SU-DHL-6 (cell line): ENCODE data around the gene SPATA20.

Experiments used
- H2AFZ ChIP-seq: fragments of 200-600 bp; sonication (generic); 2 replicates; pipeline ENCODE4 v1.6.1; 2014; ENCODE audit warnings: low read depth, mild to moderate bottlenecking, moderate library complexity, mixed read lengths, antibody characterized with exemption, low read length; ENCODE audit not compliant: severe bottlenecking
- H3F3A ChIP-seq: fragments of 200-600 bp; shearing (Covaris generic); 2 replicates; pipeline ENCODE4 v1.6.0; 2016; ENCODE audit warnings: antibody characterized with exemption, mild to moderate bottlenecking; ENCODE audit not compliant: insufficient read depth
- H3K27ac ChIP-seq: fragments of 200-600 bp; sonication (generic); 2 replicates; pipeline ENCODE4 v1.5.1; 2016; ENCODE audit warnings: low read depth, mild to moderate bottlenecking, low read length, moderate library complexity, mixed read lengths
- H3K27me3 ChIP-seq: fragments of 200-600 bp; sonication (generic), shearing (Covaris generic); 2 replicates; pipeline ENCODE4 v1.6.0; 2014; ENCODE audit warnings: mild to moderate bottlenecking, low read length
- H3K36me3 ChIP-seq: fragments of 200-600 bp; sonication (generic); 2 replicates; pipeline ENCODE4 v1.6.1; 2014; ENCODE audit warnings: mild to moderate bottlenecking, low read length, mixed read lengths
- H3K4me2 ChIP-seq: fragments of 300-600, 200-600 bp; shearing (Covaris generic), sonication (generic); 2 replicates; pipeline ENCODE4 v1.6.0; 2014; ENCODE audit warnings: low read length, low read depth, mild to moderate bottlenecking; ENCODE audit not compliant: poor library complexity, severe bottlenecking
- H3K4me3 ChIP-seq: fragments of 200-600 bp; sonication (generic); 2 replicates; pipeline ENCODE4 v1.5.1; 2014; ENCODE audit warnings: antibody characterized with exemption, low read length, mild to moderate bottlenecking, mixed read lengths; ENCODE audit not compliant: insufficient read depth, poor library complexity, severe bottlenecking
- H3K79me2 ChIP-seq: fragments of 200-600 bp; sonication (generic); 2 replicates; pipeline ENCODE4 v1.6.1; 2014; ENCODE audit warnings: mild to moderate bottlenecking, low read length, moderate library complexity; ENCODE audit not compliant: insufficient read depth
- H3K9ac ChIP-seq: fragments of 200-600 bp; sonication (generic); 2 replicates; pipeline ENCODE4 v1.7.0; 2014; ENCODE audit warnings: mild to moderate bottlenecking, low read length
- H3K9me2 ChIP-seq: fragments of 200-600 bp; sonication (generic); replicated peaks from 2 replicates; pipeline ENCODE4 v1.6.1; 2014; ENCODE audit warnings: low read length; ENCODE audit not compliant: insufficient read depth
- H3K9me3 ChIP-seq: fragments of 200-600 bp; sonication (generic); 2 replicates; pipeline ENCODE4 v1.6.1; 2014; ENCODE audit warnings: low read length, mixed read lengths; ENCODE audit not compliant: insufficient read depth
- H4K20me1 ChIP-seq: fragments of 200-600 bp; sonication (generic); 2 replicates; pipeline ENCODE4 v1.6.1; 2014; ENCODE audit warnings: low read depth, mild to moderate bottlenecking, antibody characterized with exemption, low read length, moderate library complexity, mixed read lengths
- CTCF ChIP-seq: fragments of 200-600 bp; sonication (generic); IDR thresholded peaks from one replicate; pipeline ENCODE4 v1.5.1; 2017; ENCODE audit warnings: antibody characterized with exemption, mild to moderate bottlenecking, low read length, moderate library complexity; ENCODE audit not compliant: insufficient read depth, poor library complexity, severe bottlenecking
- EZH2phosphoT487 ChIP-seq: fragments of 200-600 bp; sonication (generic), shearing (Covaris generic); conservative IDR thresholded peaks from 2 replicates; pipeline ENCODE4 v1.6.1; 2018; ENCODE audit warnings: mild to moderate bottlenecking, antibody characterized with exemption, low read length, moderate library complexity, mixed read lengths

SPATA20 gene

GRCh38 chr17:50557630-50558029 is 10.7 kb downstream of the SPATA20 start:
- TF ChIP-seq EZH2phosphoT487 (no peak), CTCF (no peak)
- Histone ChIP-seq H3K9me2 (no peaks in the 10 kb centered on the region), H3F3A (no peaks in the 10 kb centered on the region), H3K36me3 (no peaks in the 10 kb centered on the region), H3K27me3 (no peaks in the 10 kb centered on the region), H3K9me3 (no peaks in the 10 kb centered on the region), H3K27ac (no peak overlapping the region), H4K20me1 (no peaks in the 10 kb centered on the region), H3K9ac (no peak overlapping the region), H2AFZ (no peak overlapping the region), H3K4me3 (no peak overlapping the region), H3K79me2 (no peaks in the 10 kb centered on the region), H3K4me2 (no peak overlapping the region)

GRCh38 chr17:50558091-50558490 is 11.1 kb downstream of the SPATA20 start:
- Histone ChIP-seq H4K20me1 (no peaks in the 10 kb centered on the region), H3K9ac (no peak overlapping the region), H3K27ac (no peak overlapping the region), H3F3A (no peaks in the 10 kb centered on the region), H2AFZ (no peak overlapping the region), H3K9me3 (no peaks in the 10 kb centered on the region), H3K4me3 (no peak overlapping the region), H3K9me2 (no peaks in the 10 kb centered on the region), H3K4me2 (no peak overlapping the region), H3K36me3 (no peaks in the 10 kb centered on the region), H3K27me3 (no peaks in the 10 kb centered on the region), H3K79me2 (no peaks in the 10 kb centered on the region)
- TF ChIP-seq CTCF, result no peak
- no peak for TF ChIP-seq EZH2phosphoT487

DNA sequence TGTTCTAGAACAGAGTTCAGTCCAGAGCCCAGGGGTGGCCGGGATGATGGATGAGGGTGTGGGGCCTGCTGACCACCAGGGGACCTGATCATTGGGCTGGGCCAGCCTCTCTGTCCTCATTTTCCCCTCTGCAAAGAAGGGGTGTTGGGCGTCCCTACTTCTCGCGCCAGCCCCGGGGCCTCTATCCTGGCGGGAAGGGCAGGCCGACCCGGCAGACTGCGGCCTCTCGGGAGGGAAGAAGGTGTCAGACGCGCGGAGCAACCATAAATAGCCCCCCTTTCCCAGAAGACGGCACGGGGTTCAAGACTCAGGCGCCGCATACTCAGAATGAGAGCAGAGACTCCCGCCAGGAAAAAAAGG is 11.6 kb downstream of the SPATA20 start:
- H4K20me1 ChIP-seq, result no peaks in the 10 kb centered on the region
- H2AFZ ChIP-seq, result no peak overlapping the region
- H3K9me3 ChIP-seq, result no peaks in the 10 kb centered on the region
- no peaks in the 10 kb centered on the region for H3F3A ChIP-seq
- H3K4me2 ChIP-seq, result no peak overlapping the region
- H3K27ac ChIP-seq, result no peak overlapping the region
- H3K36me3 ChIP-seq, result no peaks in the 10 kb centered on the region
- TF ChIP-seq CTCF (no peak), EZH2phosphoT487 (no peak)
- no peak overlapping the region for H3K4me3 ChIP-seq
- no peaks in the 10 kb centered on the region for H3K9me2 ChIP-seq
- no peak overlapping the region for H3K9ac ChIP-seq
- no peaks in the 10 kb centered on the region for H3K27me3 ChIP-seq
- no peaks in the 10 kb centered on the region for H3K79me2 ChIP-seq

- no peak overlapping the region for H3K4me2 ChIP-seq
These were observed 12.1 kb downstream of the SPATA20 start for GRCh38 chr17:50558941-50559614.

More at GRCh38 chr17:50558941-50559614, 12.1 kb downstream of the SPATA20 start:
- H3K27me3 ChIP-seq, result no peaks in the 10 kb centered on the region
- TF ChIP-seq EZH2phosphoT487 (no peak), CTCF (no peak)
- no peaks in the 10 kb centered on the region for H3K36me3 ChIP-seq
- H3K79me2 ChIP-seq, result no peaks in the 10 kb centered on the region
- no peak overlapping the region for H3K27ac ChIP-seq
- no peak overlapping the region for H3K4me3 ChIP-seq
- H4K20me1 ChIP-seq, result no peaks in the 10 kb centered on the region
- no peaks in the 10 kb centered on the region for H3K9me2 ChIP-seq
- H3F3A ChIP-seq, result no peaks in the 10 kb centered on the region
- H3K9ac ChIP-seq, result no peak overlapping the region
- H2AFZ ChIP-seq, result no peak overlapping the region
- H3K9me3 ChIP-seq, result no peaks in the 10 kb centered on the region
